B cell (primary cell): ENCODE measurements around the gene COL5A1. TPM values are rescaled to one million over a fixed set of nuclear protein-coding genes. Genes with fewer than 3 reads are reported as not detected.

Experiments
- ATAC-seq: fragments of 200-7000 bp; cut with Tn5 transposase; one replicate; pipeline ENCODE4 v1.10.0; 2021; ENCODE audit warnings: low read depth, mild to moderate bottlenecking, moderate number of reproducible peaks, moderate library complexity
- CTCF ChIA-PET: fragments of 350-600 bp; sonication (Branson Sonifier 250); formaldehyde crosslinking; loops from one replicate; lab custom pipeline; 2021; ENCODE audit warnings: antibody characterized with exemption, inconsistent platforms; lab: Charles Lee
- POLR2A ChIA-PET: fragments of 350-600 bp; sonication (Branson Sonifier 250); formaldehyde crosslinking; loops from one replicate; lab custom pipeline; 2021; ENCODE audit warnings: antibody characterized with exemption; lab: Charles Lee
- DNase-seq: peaks from one replicate; pipeline ENCODE4 v3.0.0; 2013
- H2AFZ ChIP-seq: 2 replicates; pipeline ENCODE4 v1.6.1; 2012; ENCODE audit warnings: mild to moderate bottlenecking, low read depth, low read length; ENCODE audit not compliant: insufficient read depth, poor library complexity, severe bottlenecking
- H3K27ac ChIP-seq, 2 donors: 1 replicate in 1 of 2; 2 replicates in 1 of 2; pipeline ENCODE4 v1.5.1; 2012 to 2013; ENCODE audit warnings: low read length in 2 of 2, mild to moderate bottlenecking in 2 of 2, moderate library complexity in 1 of 2
- H3K27me3 ChIP-seq, 4 experiments: fragments of 200-600 bp in 1 of 4; sonication (generic) in 1 of 4; replicated peaks in 1 of 4; 1 replicate in 2 of 4; 2 replicates in 2 of 4; pipeline versions ENCODE4 v1.6.1 to v1.7.0; 2013 to 2016; ENCODE audit warnings: low read length in 3 of 4, mild to moderate bottlenecking in 2 of 4, mixed read lengths in 1 of 4, moderate library complexity in 1 of 4; ENCODE audit not compliant: insufficient read depth in 4 of 4, control insufficient read depth in 3 of 4; ENCODE audit errors: control extremely low read depth in 1 of 4
- H3K36me3 ChIP-seq, 2 experiments: replicated peaks in 1 of 2; 1 replicate in 1 of 2; 2 replicates in 1 of 2; pipeline versions ENCODE4 v1.6.1 to v1.7.1; 2013; ENCODE audit warnings: low read length in 1 of 2; ENCODE audit not compliant: insufficient read depth in 2 of 2, control insufficient read depth in 1 of 2; ENCODE audit errors: control extremely low read depth in 1 of 2, extremely low read depth in 1 of 2
- H3K4me1 ChIP-seq, 2 donors: fragments of 200-600 bp in 1 of 2; sonication (generic) in 1 of 2; 1 replicate in 1 of 2; 2 replicates in 1 of 2; pipeline versions ENCODE4 v1.5.1 to v1.6.1; 2013 to 2017; ENCODE audit warnings: low read length in 2 of 2; ENCODE audit not compliant: control insufficient read depth in 2 of 2, insufficient read depth in 2 of 2
- H3K4me2 ChIP-seq: replicated peaks from 2 replicates; pipeline ENCODE3; 2012; ENCODE audit warnings: mild to moderate bottlenecking, low read depth, low read length; ENCODE audit not compliant: poor library complexity, severe bottlenecking
- H3K4me3 ChIP-seq, 5 experiments: fragments of 200-600 bp in 1 of 5; sonication (generic) in 1 of 5; 1 replicate in 3 of 5; 2 replicates in 2 of 5; pipeline versions ENCODE4 v1.5.1 to v1.7.0; 2011 to 2016; ENCODE audit warnings: low read length in 4 of 5, mild to moderate bottlenecking in 4 of 5, low read depth in 2 of 5, control low read depth in 1 of 5, moderate library complexity in 1 of 5; ENCODE audit not compliant: insufficient read depth in 1 of 5; ENCODE audit errors: control extremely low read depth in 1 of 5, extremely low read depth in 1 of 5
- H3K79me2 ChIP-seq: fragments of 200-600 bp; sonication (generic); one replicate; pipeline ENCODE4 v1.6.0; 2016; ENCODE audit warnings: low read length; ENCODE audit not compliant: control insufficient read depth, insufficient read depth
- H3K9ac ChIP-seq: fragments of 200-600 bp; sonication (generic); 2 replicates; pipeline ENCODE4 v1.6.1; 2017; ENCODE audit warnings: mild to moderate bottlenecking, low read length, moderate library complexity
- H3K9me3 ChIP-seq, 3 donors: one replicate each; pipeline versions ENCODE4 v1.6.1 to v1.7.1; 2013; ENCODE audit warnings: low read length in 2 of 3; ENCODE audit not compliant: control insufficient read depth in 2 of 3, insufficient read depth in 1 of 3; ENCODE audit errors: control extremely low read depth in 1 of 3
- H4K20me1 ChIP-seq: 2 replicates; pipeline ENCODE4 v1.6.0; 2012; ENCODE audit warnings: mild to moderate bottlenecking, low read length; ENCODE audit not compliant: insufficient read depth, control insufficient read depth, poor library complexity, severe bottlenecking
- H3K27ac Mint-ChIP-seq: one replicate; pipeline ENCODE4 v1.8.0; 2021; ENCODE audit warnings: mixed read lengths
- H3K27me3 Mint-ChIP-seq: one replicate; pipeline ENCODE4 v1.8.0; 2021; ENCODE audit warnings: mixed read lengths
- H3K4me1 Mint-ChIP-seq: one replicate; pipeline ENCODE4 v1.8.0; 2021; ENCODE audit warnings: mixed read lengths
- H3K4me3 Mint-ChIP-seq: one replicate; pipeline ENCODE4 v1.8.0; 2021; ENCODE audit warnings: mixed read lengths
- H3K9me3 Mint-ChIP-seq: one replicate; pipeline ENCODE4 v1.8.0; 2022; ENCODE audit warnings: mixed read lengths; ENCODE audit not compliant: insufficient read depth
- EZH2 ChIP-seq: IDR thresholded peaks from 2 replicates; pipeline ENCODE4 v1.6.1; 2012; ENCODE audit warnings: borderline replicate concordance, low read depth, mild to moderate bottlenecking, moderate library complexity, low read length; ENCODE audit not compliant: insufficient read depth, poor library complexity, severe bottlenecking
- WGBS: methylation state at CpG from one replicate; pipeline ENCODE4 v1.1.5; 2013; ENCODE audit warnings: missing lambda C conversion rate; ENCODE audit not compliant: insufficient coverage; 5-methylcytosine and 5-hydroxymethylcytosine counted together
- intact Hi-C: fragments of 100-400 bp; cut with micrococcal nuclease; formaldehyde crosslinking; loops from one replicate; pipeline ENCODE4 v1.10.0; 2022
- polyA plus RNA-seq: library from polyadenylated mRNA; depleted of rRNA; stranded (reverse); fragments of >200 nt; gene quantifications from 2 replicates; pipeline ENCODE4 v1.2.3, GENCODE V29; 2012
- total RNA-seq, 2 donors: library from RNA; stranded (reverse); fragments of 120-200 nt in 1 of 2; gene quantifications; 1 replicate in 1 of 2; 2 replicates in 1 of 2; pipeline versions ENCODE4 v1.2.3 to v1.2.4, GENCODE V29; 2013 to 2022
- TF ChIP-seq, protein P1 (sequence below): fragments of 200-600 bp; IDR thresholded peaks from one replicate; pipeline ENCODE4 v1.8.0; 2022; ENCODE audit warnings: antibody characterized with exemption, mild to moderate bottlenecking

COL5A1 gene
- total and polyA plus RNA-seq, 2 donors (not counting 1 experiment from before 2014, with no cell fraction given): 0.06 TPM; not detected in 1

DNA sequence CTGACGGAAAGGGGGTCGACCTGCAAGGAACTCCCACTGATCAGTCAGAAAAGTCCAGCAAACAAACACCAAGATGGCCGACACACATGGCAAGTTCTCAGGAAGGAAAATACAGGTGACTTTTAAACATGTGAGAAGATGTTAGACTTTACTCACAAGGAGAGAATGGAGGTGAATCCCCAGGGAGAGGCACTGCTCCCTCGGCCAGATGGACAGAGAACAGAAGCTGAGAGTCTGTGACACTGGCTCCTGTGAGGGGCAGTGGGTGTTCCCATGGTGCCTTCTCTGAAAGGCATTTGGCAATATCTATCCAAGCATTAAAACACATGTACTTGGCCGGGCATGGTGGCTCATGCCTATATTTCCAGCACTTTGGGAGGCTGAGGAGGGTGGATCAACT, 22.8 kb downstream of the COL5A1 start:
- Histone ChIP-seq H4K20me1 (no peaks in the 10 kb centered on the region), H3K4me1 (no peaks in the 10 kb centered on the region), H3K4me2 (no peak overlapping the region), H2AFZ (no peak overlapping the region), H3K27me3 (no peaks in the 10 kb centered on the region), H3K9me3 (peaks cover 0 to 28% (median 9%) of the 10 kb centered on the region in 3 donors), H3K9ac (no peak overlapping the region), H3K79me2 (no peaks in the 10 kb centered on the region), H3K27ac (no peak overlapping the region), H3K36me3 (no peaks in the 10 kb centered on the region), H3K4me3 (no peak overlapping the region)
- peaks cover 2% of the 10 kb centered on the region for H3K9me3 Mint-ChIP-seq
- ATAC-seq: no peak
- H3K27me3 Mint-ChIP-seq: peaks cover 9% of the 10 kb centered on the region
- H3K4me1 Mint-ChIP-seq: no peaks in the 10 kb centered on the region
- CTCF ChIA-PET: no interaction called here
- intact Hi-C loops: no loop called here
- POLR2A ChIA-PET: no interaction called here
- no peak overlapping the region for H3K27ac Mint-ChIP-seq
- DNase-seq: no peak
- WGBS: 81% methylated on average over 3 of the region's 5 CpGs
- H3K4me3 Mint-ChIP-seq: no peak overlapping the region
- TF ChIP-seq, protein P1, sequence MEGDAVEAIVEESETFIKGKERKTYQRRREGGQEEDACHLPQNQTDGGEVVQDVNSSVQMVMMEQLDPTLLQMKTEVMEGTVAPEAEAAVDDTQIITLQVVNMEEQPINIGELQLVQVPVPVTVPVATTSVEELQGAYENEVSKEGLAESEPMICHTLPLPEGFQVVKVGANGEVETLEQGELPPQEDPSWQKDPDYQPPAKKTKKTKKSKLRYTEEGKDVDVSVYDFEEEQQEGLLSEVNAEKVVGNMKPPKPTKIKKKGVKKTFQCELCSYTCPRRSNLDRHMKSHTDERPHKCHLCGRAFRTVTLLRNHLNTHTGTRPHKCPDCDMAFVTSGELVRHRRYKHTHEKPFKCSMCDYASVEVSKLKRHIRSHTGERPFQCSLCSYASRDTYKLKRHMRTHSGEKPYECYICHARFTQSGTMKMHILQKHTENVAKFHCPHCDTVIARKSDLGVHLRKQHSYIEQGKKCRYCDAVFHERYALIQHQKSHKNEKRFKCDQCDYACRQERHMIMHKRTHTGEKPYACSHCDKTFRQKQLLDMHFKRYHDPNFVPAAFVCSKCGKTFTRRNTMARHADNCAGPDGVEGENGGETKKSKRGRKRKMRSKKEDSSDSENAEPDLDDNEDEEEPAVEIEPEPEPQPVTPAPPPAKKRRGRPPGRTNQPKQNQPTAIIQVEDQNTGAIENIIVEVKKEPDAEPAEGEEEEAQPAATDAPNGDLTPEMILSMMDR: no peak
- no peak for TF ChIP-seq EZH2

DNA sequence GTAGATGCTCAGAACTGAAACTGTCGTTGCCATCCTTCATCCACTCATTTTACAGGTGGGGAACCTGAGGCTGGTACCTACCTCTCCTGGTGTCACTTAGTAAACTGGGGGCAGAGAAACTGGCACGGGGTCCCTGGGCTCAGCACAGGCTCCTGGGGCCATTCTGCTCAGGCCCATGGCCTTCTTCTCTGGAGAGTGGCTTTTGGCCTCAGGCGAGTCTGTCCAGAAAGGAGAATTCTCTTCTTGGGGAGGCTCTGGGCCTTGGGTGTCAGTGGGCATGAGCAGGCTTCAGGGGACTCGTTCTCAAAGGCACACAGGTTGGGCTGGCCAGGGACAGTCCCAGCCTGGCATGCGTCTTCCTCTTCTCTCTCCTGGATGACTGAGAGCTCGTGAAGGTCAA, 24.6 kb downstream of the COL5A1 start:
- peaks cover 0 to 14% (median 0%) of the 10 kb centered on the region in 3 donors for H3K9me3 ChIP-seq
- H3K4me3 Mint-ChIP-seq: no peak overlapping the region
- no peaks in the 10 kb centered on the region for H3K27me3 ChIP-seq
- H3K4me3 ChIP-seq: no peak overlapping the region
- no peaks in the 10 kb centered on the region for H3K36me3 ChIP-seq
- no peak overlapping the region for H2AFZ ChIP-seq
- H3K4me1 ChIP-seq: no peaks in the 10 kb centered on the region
- intact Hi-C loops: no loop called here
- TF ChIP-seq EZH2: no peak
- TF ChIP-seq, protein P1: no peak
- ATAC-seq: no peak
- ChIA-PET POLR2A (no interaction called here), CTCF (no interaction called here)
- H3K4me2 ChIP-seq: no peak overlapping the region
- no peaks in the 10 kb centered on the region for H4K20me1 ChIP-seq
- H3K79me2 ChIP-seq: no peaks in the 10 kb centered on the region
- no peak overlapping the region for H3K27ac Mint-ChIP-seq
- no peaks in the 10 kb centered on the region for H3K4me1 Mint-ChIP-seq
- no peak overlapping the region for H3K9ac ChIP-seq
- DNase-seq: no peak
- no peak overlapping the region for H3K27ac ChIP-seq
- H3K27me3 Mint-ChIP-seq: peaks cover 9% of the 10 kb centered on the region
- 86% methylated on average over 4 of the region's 6 CpGs for WGBS
- H3K9me3 Mint-ChIP-seq: no peaks in the 10 kb centered on the region
